K562 (cell line): ENCODE data around the gene RFX3. TPM values are rescaled to one million over a fixed set of nuclear protein-coding genes. Genes with fewer than 3 reads are reported as not detected.

Source experiments
- BHLHE40 ChIP-seq: IDR thresholded peaks from 2 replicates; pipeline ENCODE4 v1.6.1; 2011; ENCODE audit warnings: low read length, improper control_type of control experiment
- CHD1 ChIP-seq: fragments of 200-600 bp; sonication (generic); IDR thresholded peaks from one replicate; pipeline ENCODE4 v1.6.1; 2012; ENCODE audit warnings: mild to moderate bottlenecking, moderate library complexity, low read length, inconsistent platforms
- DPF2 ChIP-seq: fragments of 450-650 bp; IDR thresholded peaks from 2 replicates; pipeline ENCODE4 v1.6.1; 2016
- FOSL1 ChIP-seq: fragments of 200-800 bp; sonication (Bioruptor generic); conservative IDR thresholded peaks from 2 replicates; pipeline ENCODE4 v1.6.1; 2016; ENCODE audit warnings: missing genetic modification characterization, missing compliant biosample characterization
- JUND ChIP-seq, 2 experiments: IDR thresholded peaks; 2 replicates in 1 of 2; 3 replicates in 1 of 2; pipeline ENCODE4 v1.6.1; 2011; ENCODE audit warnings: borderline replicate concordance in 2 of 2, low read depth in 2 of 2, low read length in 2 of 2, improper control_type of control experiment in 1 of 2, missing biosample characterization in 1 of 2, missing genetic modification characterization in 1 of 2, missing genetic modification reagents in 1 of 2
- RAD51 ChIP-seq: fragments of 450-650 bp; IDR thresholded peaks from 2 replicates; pipeline ENCODE4 v1.7.1; 2016; ENCODE audit warnings: low read depth, mild to moderate bottlenecking, borderline replicate concordance
- SMAD4 ChIP-seq: fragments of 250-450 bp; sonication (Bioruptor Pico); conservative IDR thresholded peaks from 2 replicates; pipeline ENCODE4 v1.8.0; 2021; ENCODE audit warnings: inconsistent platforms, mild to moderate bottlenecking, moderate library complexity
- SMARCA4 ChIP-seq: fragments of 450-650 bp; IDR thresholded peaks from 2 replicates; pipeline ENCODE4 v1.6.1; 2016
- SPI1 ChIP-seq: IDR thresholded peaks from 2 replicates; pipeline ENCODE4 v1.6.1; 2011; ENCODE audit warnings: low read depth, low read length, control low read depth, borderline replicate concordance
- THRB ChIP-seq: fragments of 450-650 bp; formaldehyde crosslinking; conservative IDR thresholded peaks from 2 replicates; pipeline ENCODE4 v1.4.0; 2022; ENCODE audit warnings: mild to moderate bottlenecking, missing genetic modification characterization
- ZNF277 ChIP-seq: fragments of 250-450 bp; sonication (Bioruptor Pico); IDR thresholded peaks from 2 replicates; pipeline ENCODE4 v1.8.0; 2022; ENCODE audit warnings: inconsistent platforms, mild to moderate bottlenecking, moderate library complexity, borderline replicate concordance
- polyA plus RNA-seq, 8 experiments: library from polyadenylated mRNA; depleted of rRNA in 4 of 8; stranded (reverse) in 5 of 8; unstranded in 3 of 8; fragments of >200 nt; fragmentation: Nextera tagmentation in 2 of 8; fragmentation: Illumina TruSeq in 1 of 8; extraction: Ambion mirVana in 2 of 8; extraction: Trizol in 1 of 8; gene quantifications; 2 replicates each; pipeline versions ENCODE4 v1.2.1 to v1.2.3, GENCODE V29; 2011 to 2014; ENCODE audit warnings: inconsistent platforms in 1 of 8, missing spikeins in 1 of 8
- total RNA-seq, 7 experiments: library from RNA; depleted of rRNA in 6 of 7; stranded (reverse); fragments of >200 nt in 6 of 7; fragmentation: Illumina TruSeq in 2 of 7; extraction: Trizol in 2 of 7; gene quantifications; 2 replicates each; pipeline versions ENCODE4 v1.2.1 to v1.2.3, GENCODE V29; 2011 to 2021; ENCODE audit warnings: low replicate concordance in 1 of 7
- TF ChIP-seq, protein P1 (sequence below), 2 experiments: fragments of 450-650 bp; formaldehyde crosslinking in 1 of 2; IDR thresholded peaks; 2 replicates each; pipeline versions ENCODE4 v1.4.0 to v1.6.1; 2014 to 2020; ENCODE audit warnings: mild to moderate bottlenecking in 2 of 2, borderline replicate concordance in 1 of 2, low read depth in 1 of 2
- TF ChIP-seq, protein P2 (sequence below): fragments of 450-650 bp; IDR thresholded peaks from 2 replicates; pipeline ENCODE4 v1.6.1; 2016
- TF ChIP-seq, protein P3 (sequence below): fragments of 250-450 bp; sonication (Bioruptor Pico); IDR thresholded peaks from 2 replicates; pipeline ENCODE4 v1.6.1; 2021; ENCODE audit warnings: mild to moderate bottlenecking

Gene RFX3
- total and polyA plus RNA-seq, 9 of the 15 experiments (the other 6 are each of a cell fraction or from before 2014, with no cell fraction given), result 0.86 to 4.9 (median 2.0) TPM

DNA sequence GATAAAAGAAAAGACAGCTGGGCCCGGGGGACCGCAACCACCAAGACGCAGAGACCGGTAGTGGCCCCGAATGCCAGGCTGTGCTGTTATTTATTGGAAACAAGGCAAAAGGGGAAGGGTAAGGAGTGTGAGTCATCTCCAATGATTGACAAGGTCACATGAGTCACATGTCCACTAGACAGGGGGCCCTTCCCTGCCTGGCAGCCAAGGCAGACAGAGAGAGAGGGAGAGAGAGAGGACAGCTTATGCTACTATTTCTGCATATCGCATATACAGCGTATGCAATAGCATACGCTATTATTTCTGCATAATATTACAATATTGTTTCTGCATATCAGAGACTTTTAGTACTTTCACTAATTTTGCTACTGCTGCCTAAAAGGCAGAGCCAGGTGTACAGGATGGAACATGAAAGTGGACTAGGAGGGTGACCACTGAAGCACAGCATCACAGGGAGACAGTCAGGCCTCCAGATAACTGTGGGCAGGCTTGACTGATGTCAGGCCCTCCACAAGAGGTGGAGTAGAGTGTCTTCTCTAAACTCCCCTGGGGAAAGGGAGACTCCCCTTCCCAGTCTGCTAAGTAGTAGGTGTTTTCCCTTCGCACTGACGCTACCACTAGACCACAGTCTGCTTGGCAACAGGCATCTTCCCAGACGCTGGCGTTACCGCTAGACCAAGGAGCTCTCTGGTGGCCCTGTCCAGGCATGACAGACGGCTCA is 50.3 kb downstream of the RFX3 start (continued):
- TF ChIP-seq, protein P1, sequence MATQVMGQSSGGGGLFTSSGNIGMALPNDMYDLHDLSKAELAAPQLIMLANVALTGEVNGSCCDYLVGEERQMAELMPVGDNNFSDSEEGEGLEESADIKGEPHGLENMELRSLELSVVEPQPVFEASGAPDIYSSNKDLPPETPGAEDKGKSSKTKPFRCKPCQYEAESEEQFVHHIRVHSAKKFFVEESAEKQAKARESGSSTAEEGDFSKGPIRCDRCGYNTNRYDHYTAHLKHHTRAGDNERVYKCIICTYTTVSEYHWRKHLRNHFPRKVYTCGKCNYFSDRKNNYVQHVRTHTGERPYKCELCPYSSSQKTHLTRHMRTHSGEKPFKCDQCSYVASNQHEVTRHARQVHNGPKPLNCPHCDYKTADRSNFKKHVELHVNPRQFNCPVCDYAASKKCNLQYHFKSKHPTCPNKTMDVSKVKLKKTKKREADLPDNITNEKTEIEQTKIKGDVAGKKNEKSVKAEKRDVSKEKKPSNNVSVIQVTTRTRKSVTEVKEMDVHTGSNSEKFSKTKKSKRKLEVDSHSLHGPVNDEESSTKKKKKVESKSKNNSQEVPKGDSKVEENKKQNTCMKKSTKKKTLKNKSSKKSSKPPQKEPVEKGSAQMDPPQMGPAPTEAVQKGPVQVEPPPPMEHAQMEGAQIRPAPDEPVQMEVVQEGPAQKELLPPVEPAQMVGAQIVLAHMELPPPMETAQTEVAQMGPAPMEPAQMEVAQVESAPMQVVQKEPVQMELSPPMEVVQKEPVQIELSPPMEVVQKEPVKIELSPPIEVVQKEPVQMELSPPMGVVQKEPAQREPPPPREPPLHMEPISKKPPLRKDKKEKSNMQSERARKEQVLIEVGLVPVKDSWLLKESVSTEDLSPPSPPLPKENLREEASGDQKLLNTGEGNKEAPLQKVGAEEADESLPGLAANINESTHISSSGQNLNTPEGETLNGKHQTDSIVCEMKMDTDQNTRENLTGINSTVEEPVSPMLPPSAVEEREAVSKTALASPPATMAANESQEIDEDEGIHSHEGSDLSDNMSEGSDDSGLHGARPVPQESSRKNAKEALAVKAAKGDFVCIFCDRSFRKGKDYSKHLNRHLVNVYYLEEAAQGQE (IDR thresholded peaks at IDR 0.05; ENCODE audit: borderline replicate concordance), result peak; percentile 19
- TF ChIP-seq, protein P1 (CRISPR knock-in tag; IDR thresholded peaks at IDR 0.05; ENCODE audit: low read depth), result no peak
- TF ChIP-seq JUND (IDR thresholded peaks at IDR 0.05; ENCODE audit: borderline replicate concordance, low read depth, low read length), result peak; percentile 91
- peak; percentile 87 for TF ChIP-seq JUND (tag; IDR thresholded peaks at IDR 0.05; ENCODE audit: borderline replicate concordance, low read depth, low read length)
- peak; percentile 68 for TF ChIP-seq BHLHE40
- TF ChIP-seq RAD51, result peak; percentile 64
- TF ChIP-seq, protein P2, sequence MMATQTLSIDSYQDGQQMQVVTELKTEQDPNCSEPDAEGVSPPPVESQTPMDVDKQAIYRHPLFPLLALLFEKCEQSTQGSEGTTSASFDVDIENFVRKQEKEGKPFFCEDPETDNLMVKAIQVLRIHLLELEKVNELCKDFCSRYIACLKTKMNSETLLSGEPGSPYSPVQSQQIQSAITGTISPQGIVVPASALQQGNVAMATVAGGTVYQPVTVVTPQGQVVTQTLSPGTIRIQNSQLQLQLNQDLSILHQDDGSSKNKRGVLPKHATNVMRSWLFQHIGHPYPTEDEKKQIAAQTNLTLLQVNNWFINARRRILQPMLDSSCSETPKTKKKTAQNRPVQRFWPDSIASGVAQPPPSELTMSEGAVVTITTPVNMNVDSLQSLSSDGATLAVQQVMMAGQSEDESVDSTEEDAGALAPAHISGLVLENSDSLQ, result peak; percentile 95
- TF ChIP-seq CHD1, result no peak
- TF ChIP-seq DPF2, result 0 out of 2 replicates have a peak, but pooled peaks have one; percentile 50
- peak; percentile 91 for TF ChIP-seq FOSL1 (tag)
- no peak for TF ChIP-seq THRB (CRISPR knock-in tag)
- no peak for TF ChIP-seq ZNF277 (CRISPR knock-in tag)
- peak; percentile 62; the same call in 1 of the 2 replicates for TF ChIP-seq SMAD4 (CRISPR knock-in tag)
- TF ChIP-seq, protein P3, sequence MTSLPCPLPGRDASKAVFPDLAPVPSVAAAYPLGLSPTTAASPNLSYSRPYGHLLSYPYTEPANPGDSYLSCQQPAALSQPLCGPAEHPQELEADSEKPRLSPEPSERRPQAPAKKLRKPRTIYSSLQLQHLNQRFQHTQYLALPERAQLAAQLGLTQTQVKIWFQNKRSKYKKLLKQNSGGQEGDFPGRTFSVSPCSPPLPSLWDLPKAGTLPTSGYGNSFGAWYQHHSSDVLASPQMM (CRISPR knock-in tag), result no peak
- TF ChIP-seq SPI1, result peak; percentile 44; the same call in 1 of the 2 replicates
- peak; percentile 44; the same call in 1 of the 2 replicates for TF ChIP-seq SMARCA4
